NCI-H1436 (cell line): Measurements from ENCODE around the gene GABBR2.

ENCODE experiments used
- DNase-seq: peaks from one replicate; lab custom pipeline; 2025; lab: John Stamatoyannopoulos, UW

GABBR2 gene

DNA sequence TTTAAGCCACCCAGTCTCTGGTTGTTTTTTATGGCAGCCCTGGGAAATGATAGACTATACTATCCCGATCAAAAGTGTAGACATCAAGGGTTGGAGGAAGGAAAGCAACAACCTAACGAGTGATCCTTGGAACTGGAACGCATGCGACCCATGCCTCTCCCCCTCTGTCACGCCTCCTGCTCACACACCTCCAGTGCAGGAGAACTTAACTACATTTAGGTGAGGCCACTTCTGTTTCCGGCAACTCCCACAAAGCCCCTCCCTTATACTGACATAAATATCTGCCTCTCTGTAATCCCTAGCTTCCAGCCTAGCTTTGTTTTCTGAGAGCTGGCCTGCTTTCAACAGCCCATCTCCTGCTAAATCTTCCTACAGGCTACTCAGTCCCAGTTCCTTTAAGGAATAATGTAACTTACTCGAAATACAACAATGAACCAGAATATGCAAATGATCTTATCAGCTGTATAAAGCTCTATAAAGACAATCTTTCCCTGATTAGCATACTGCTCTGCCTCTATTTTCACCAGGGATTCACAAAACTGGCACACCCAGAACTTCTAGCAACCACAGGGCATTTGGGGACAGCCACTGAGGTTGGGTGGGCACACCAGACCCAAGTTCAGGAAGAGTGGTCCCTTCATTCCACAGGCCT, 73.9 kb downstream of the GABBR2 start:
- no peak for DNase-seq

- DNase-seq: no peak
Observed at GRCh38 chr9:98632839-98633238, 75.9 kb downstream of the GABBR2 start.

DNA sequence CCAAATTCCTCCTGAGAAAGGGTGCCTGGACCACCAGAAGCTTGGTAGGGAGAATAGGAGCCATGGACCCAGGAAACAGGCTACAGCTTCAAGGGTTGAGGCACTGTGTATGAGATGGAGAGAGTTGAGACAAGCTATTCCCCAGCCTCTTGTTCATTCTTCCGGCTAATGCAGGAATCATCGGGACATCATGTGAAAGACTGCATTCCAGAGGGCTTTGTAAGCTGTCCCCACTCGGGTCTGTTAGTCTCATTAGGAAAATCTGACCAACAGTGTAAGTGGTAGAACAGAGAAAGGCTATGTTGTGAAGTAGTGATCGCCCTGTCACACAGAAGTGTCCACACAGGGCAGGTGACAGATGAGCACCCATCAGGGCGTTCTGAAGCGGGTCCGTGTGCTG, 81.4 kb downstream of the GABBR2 start:
- DNase-seq: no peak

DNA sequence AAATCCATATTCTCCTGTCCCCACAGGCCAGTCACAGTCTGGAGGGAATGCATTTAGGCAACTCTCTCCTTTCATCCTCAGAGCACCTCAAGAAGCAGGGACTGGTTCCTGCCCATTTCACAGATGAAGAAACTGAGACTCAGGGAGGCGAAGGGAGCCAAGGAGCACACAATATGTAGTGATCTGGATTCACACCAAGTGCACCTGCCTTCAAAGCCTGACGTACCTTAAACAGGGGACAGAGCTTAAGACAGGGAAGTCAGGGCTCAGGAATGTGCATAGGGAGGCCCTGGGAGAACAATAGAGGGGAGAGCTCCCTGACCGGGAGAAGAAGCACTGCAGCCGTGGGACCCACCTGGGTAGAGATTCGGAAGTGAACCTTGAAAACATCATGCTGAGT, 83.0 kb downstream of the GABBR2 start:
- DNase-seq: no peak

- no peak for DNase-seq
Observed at GRCh38 chr9:98619788-98620187, 88.9 kb downstream of the GABBR2 start.

DNA sequence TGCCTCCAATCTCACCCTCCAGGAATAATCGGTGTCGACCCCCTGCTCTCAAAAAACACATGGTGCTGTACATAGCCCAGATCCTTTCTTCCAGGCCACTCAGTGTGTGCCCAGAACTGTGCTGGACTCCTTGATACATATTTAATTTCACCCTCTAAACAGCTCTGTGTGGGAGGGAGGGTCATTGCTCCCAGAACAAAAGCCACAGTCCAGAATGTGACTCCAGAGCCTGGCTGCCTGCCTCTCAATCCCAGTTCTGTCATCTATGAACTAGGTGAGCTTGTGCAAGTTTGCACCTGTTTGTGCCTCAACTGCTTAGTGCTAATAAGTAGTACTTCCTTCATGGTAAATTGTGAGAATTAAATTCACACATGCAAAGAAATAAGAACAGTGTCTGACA, 93.1 kb downstream of the GABBR2 start:
- no peak for DNase-seq

DNA sequence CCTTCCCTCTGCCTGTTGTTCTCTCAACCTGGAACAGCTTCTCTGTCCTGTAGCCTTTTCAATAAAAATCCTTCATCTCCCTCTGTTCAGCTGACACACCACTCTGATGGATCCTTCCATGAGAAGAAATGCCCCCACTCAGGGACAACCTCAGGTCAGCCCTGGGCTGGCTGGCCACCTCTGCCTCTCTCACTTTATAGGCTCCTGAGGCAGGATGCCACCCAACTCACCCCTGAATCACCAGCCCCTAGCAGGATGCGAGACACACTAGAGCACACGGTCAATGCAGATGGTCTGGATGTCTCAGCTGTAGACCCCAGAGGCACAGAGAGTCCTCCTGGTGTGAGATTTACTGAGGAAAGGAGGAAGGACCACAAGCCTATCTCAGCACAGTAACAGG, 93.8 kb downstream of the GABBR2 start:
- DNase-seq: no peak

- DNase-seq: no peak
Observed at GRCh38 chr9:98612061-98612752, 96.5 kb downstream of the GABBR2 start.

GRCh38 chr9:98611319-98611718, 97.4 kb downstream of the GABBR2 start:
- no peak for DNase-seq

DNA sequence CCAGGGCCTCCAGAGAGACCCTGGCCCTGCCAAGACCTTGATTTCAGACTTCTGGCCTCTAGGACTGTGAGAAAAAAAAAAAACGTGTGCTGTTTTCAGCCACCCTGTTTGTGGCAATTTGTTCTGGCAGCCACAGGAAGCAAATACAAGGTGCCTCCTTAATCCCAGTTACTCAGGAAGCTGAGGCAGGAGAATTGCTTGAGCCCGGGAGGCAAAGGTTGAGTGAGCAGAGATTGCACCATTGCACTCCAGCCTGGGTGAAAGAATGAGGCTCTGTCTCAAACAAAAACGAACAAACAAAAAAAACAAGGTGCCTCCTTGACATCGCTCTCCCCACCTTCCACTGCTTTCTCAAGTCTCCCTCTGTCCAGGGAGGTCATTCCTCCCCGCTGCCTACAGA, 98.0 kb downstream of the GABBR2 start:
- DNase-seq: no peak

- no peak for DNase-seq
Observed at GRCh38 chr9:98610211-98610610, 98.5 kb downstream of the GABBR2 start.

DNA sequence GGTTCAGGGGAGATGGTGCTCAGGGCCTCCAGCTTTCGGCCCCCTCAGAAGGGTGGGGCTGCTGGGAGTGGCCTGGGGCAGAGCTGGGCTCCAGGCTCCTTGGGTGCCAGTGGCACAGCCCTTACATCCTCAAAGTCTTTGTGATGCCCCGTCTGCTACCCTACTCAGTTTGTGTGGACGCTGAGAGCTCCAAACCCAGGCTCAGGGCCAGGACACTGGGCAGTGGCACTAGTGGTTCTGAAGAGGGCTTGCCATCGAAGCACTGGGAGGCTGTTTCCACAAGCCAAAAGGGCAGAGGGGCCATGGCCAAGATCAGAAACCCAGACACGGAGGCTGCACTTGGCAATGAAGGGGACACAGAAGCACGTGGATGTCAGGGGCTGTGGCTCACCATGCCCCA, 99.1 kb downstream of the GABBR2 start:
- DNase-seq: no peak

DNA sequence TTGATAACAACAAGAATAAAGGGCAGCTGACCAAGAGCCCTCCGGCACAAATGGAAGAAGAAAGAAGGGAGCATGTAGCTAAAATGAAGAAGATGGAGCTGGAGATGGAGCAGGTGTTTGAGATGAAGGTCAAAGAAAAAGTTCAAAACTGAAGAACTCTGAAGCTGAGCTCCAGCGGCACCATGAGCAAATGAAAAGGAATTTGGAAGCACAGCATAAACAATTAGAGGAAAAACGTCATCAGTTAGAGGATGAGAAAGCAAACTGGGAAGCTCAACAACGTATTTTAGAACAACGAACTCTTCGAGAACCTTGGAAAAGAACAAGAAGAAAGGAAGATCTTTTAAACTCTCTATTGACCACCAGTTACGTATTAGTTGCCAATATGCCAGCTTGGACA, 100.9 kb downstream of the GABBR2 start:
- DNase-seq: no peak

GRCh38 chr9:98607152-98607551, 101.6 kb downstream of the GABBR2 start:
- DNase-seq: no peak

GRCh38 chr9:98606730-98607129, 102.0 kb downstream of the GABBR2 start:
- no peak for DNase-seq

DNA sequence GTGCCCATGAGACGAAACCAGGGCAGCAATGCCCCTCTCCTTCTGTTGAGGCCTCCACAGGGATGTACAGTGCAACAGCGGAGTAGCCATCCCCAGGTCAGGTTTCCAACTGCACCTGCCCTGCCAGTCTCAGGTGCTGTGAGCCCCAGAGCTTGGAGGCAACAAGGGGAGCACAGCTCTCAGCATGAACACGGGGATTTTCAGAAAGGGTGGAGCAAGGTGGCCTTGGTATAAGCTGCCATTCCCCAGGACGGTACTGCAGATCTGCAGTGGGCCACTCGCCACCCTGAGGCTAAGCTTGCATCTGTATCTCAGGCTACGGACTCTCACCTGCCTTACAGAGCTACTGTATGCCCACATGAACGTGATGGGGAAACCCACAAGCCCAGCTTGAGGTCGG, 103.6 kb downstream of the GABBR2 start:
- DNase-seq: no peak

- no peak for DNase-seq
Observed at GRCh38 chr9:98603821-98604383, 104.8 kb downstream of the GABBR2 start.

GRCh38 chr9:98602839-98603500, 105.8 kb downstream of the GABBR2 start:
- DNase-seq: no peak

GRCh38 chr9:98600631-98601030, 108.1 kb downstream of the GABBR2 start:
- no peak for DNase-seq

- DNase-seq: no peak
Observed at GRCh38 chr9:98599566-98600216, 109.0 kb downstream of the GABBR2 start.

- DNase-seq: no peak
Observed at GRCh38 chr9:98598861-98599260, 109.9 kb downstream of the GABBR2 start.

DNA sequence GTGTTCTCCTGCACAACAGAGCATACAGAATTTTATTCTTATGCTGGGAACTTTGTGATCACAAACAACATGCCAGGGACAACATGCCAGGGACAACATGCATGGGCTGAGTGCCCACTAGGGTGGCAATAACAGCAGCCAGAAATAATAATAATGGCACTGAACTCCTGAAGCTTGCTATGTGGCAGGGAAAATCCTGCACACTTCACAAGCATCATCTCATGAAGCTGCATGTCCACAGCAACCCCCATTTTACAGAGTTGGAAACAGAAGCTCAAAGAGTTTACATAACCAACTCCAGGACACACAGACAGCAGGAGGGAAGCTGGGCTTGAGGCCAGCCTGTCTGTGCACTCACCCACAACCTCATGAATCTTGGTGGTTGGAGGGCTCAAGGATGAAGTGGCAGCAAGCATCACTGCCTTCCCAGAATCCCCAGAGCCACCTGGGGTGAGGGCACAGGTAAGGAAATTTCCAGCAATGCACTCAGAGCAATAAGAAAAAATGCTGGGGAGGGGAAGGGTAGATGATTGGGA, 111.4 kb downstream of the GABBR2 start:
- no peak for DNase-seq
